K562 (cell line): Measurements from ENCODE around the gene CDKN2C. TPM values are rescaled to one million over a fixed set of nuclear protein-coding genes. Genes with fewer than 3 reads are reported as not detected.

Source experiments
- ELF1 ChIP-seq: fragments of 200-800 bp; sonication (Bioruptor generic); IDR thresholded peaks from 2 replicates; pipeline ENCODE4 v1.6.1; 2016; ENCODE audit warnings: missing genetic modification characterization, missing compliant biosample characterization
- HEY1 ChIP-seq: fragments of 250-450 bp; sonication (Bioruptor Pico); IDR thresholded peaks from 2 replicates; pipeline ENCODE4 v1.5.0; 2020; ENCODE audit warnings: mild to moderate bottlenecking, moderate library complexity, borderline replicate concordance
- OTX1 ChIP-seq: fragments of 450-650 bp; formaldehyde crosslinking; IDR thresholded peaks from 2 replicates; pipeline ENCODE4 v1.4.0; 2022; ENCODE audit warnings: mild to moderate bottlenecking
- PHB ChIP-seq: fragments of 250-450 bp; sonication (Bioruptor Pico); IDR thresholded peaks from 2 replicates; pipeline ENCODE4 v1.5.0; 2021
- SMARCA4 ChIP-seq: fragments of 450-650 bp; IDR thresholded peaks from 2 replicates; pipeline ENCODE4 v1.6.1; 2016
- SREBF1 ChIP-seq: fragments of 150-350 bp; IDR thresholded peaks from 2 replicates; pipeline ENCODE4 v1.6.1; 2014; ENCODE audit warnings: antibody characterized with exemption, low read depth, low read length, borderline replicate concordance
- TAF1 ChIP-seq: IDR thresholded peaks from 2 replicates; pipeline ENCODE4 v1.6.1; 2011; ENCODE audit warnings: mild to moderate bottlenecking, low read length, moderate library complexity; ENCODE audit not compliant: insufficient read depth, control insufficient read depth, severe bottlenecking; ENCODE audit errors: extremely low read depth
- YBX1 ChIP-seq: fragments of 450-650 bp; IDR thresholded peaks from 2 replicates; pipeline ENCODE4 v1.7.1; 2016; ENCODE audit warnings: mild to moderate bottlenecking
- ZC3H11A ChIP-seq: IDR thresholded peaks from 2 replicates; pipeline ENCODE4 v1.6.1; 2012; ENCODE audit warnings: low read depth, low read length, improper control_type of control experiment
- ZEB2 ChIP-seq: fragments of 450-650 bp; IDR thresholded peaks from 2 replicates; pipeline ENCODE4 v1.6.1; 2016
- ZKSCAN1 ChIP-seq: fragments of 150-350 bp; IDR thresholded peaks from 2 replicates; pipeline ENCODE4 v1.6.1; 2016; ENCODE audit warnings: low read depth, low read length
- ZNF184 ChIP-seq: sonication (generic); formaldehyde crosslinking; IDR thresholded peaks from 2 replicates; pipeline ENCODE4 v1.5.0; 2020; ENCODE audit warnings: missing genetic modification reagents
- ZNF212 ChIP-seq: fragments of 450-650 bp; formaldehyde crosslinking; IDR thresholded peaks from 2 replicates; pipeline ENCODE4 v1.4.0; 2020; ENCODE audit warnings: mild to moderate bottlenecking
- ZNF436 ChIP-seq: fragments of 250-450, 450-650 bp; sonication (Bioruptor Pico); formaldehyde crosslinking; IDR thresholded peaks from 2 replicates; pipeline ENCODE4 v1.7.0; 2020; ENCODE audit warnings: mild to moderate bottlenecking
- ZNF586 ChIP-seq: fragments of 450-650 bp; formaldehyde crosslinking; conservative IDR thresholded peaks from 2 replicates; pipeline ENCODE4 v1.4.0; 2020; ENCODE audit warnings: mild to moderate bottlenecking, moderate library complexity
- ZNF707 ChIP-seq: fragments of 250-450 bp; sonication (Bioruptor Pico); conservative IDR thresholded peaks from 2 replicates; pipeline ENCODE4 v1.8.0; 2022; ENCODE audit warnings: inconsistent platforms, mild to moderate bottlenecking, moderate library complexity
- polyA plus RNA-seq, 8 experiments: library from polyadenylated mRNA; depleted of rRNA in 4 of 8; stranded (reverse) in 5 of 8; unstranded in 3 of 8; fragments of >200 nt; fragmentation: Nextera tagmentation in 2 of 8; fragmentation: Illumina TruSeq in 1 of 8; extraction: Ambion mirVana in 2 of 8; extraction: Trizol in 1 of 8; gene quantifications; 2 replicates each; pipeline versions ENCODE4 v1.2.1 to v1.2.3, GENCODE V29; 2011 to 2014; ENCODE audit warnings: inconsistent platforms in 1 of 8, missing spikeins in 1 of 8
- total RNA-seq, 7 experiments: library from RNA; depleted of rRNA in 6 of 7; stranded (reverse); fragments of >200 nt in 6 of 7; fragmentation: Illumina TruSeq in 2 of 7; extraction: Trizol in 2 of 7; gene quantifications; 2 replicates each; pipeline versions ENCODE4 v1.2.1 to v1.2.3, GENCODE V29; 2011 to 2021; ENCODE audit warnings: low replicate concordance in 1 of 7
- TF ChIP-seq, protein P1 (sequence below): fragments of 250-450 bp; sonication (Bioruptor Pico); IDR thresholded peaks from 2 replicates; pipeline ENCODE4 v1.4.0; 2020
- TF ChIP-seq, protein P2 (sequence below): sonication (generic); formaldehyde crosslinking; IDR thresholded peaks from 2 replicates; pipeline ENCODE4 v1.8.0; 2023; ENCODE audit warnings: mild to moderate bottlenecking, missing genetic modification reagents
- TF ChIP-seq, protein P3 (sequence below), 2 experiments: fragments of 450-650 bp in 1 of 2; sonication (generic) in 1 of 2; formaldehyde crosslinking in 1 of 2; IDR thresholded peaks in 1 of 2; conservative IDR thresholded peaks in 1 of 2; 2 replicates each; pipeline versions ENCODE4 v1.6.1 to v1.8.1; 2016 to 2023; ENCODE audit warnings: mild to moderate bottlenecking in 2 of 2, moderate library complexity in 2 of 2, inconsistent platforms in 1 of 2, missing genetic modification reagents in 1 of 2

The CDKN2C gene
- total and polyA plus RNA-seq, 9 of the 15 experiments (the other 6 are each of a cell fraction or from before 2014, with no cell fraction given): 11.9 to 74.3 (median 45.9) TPM

DNA sequence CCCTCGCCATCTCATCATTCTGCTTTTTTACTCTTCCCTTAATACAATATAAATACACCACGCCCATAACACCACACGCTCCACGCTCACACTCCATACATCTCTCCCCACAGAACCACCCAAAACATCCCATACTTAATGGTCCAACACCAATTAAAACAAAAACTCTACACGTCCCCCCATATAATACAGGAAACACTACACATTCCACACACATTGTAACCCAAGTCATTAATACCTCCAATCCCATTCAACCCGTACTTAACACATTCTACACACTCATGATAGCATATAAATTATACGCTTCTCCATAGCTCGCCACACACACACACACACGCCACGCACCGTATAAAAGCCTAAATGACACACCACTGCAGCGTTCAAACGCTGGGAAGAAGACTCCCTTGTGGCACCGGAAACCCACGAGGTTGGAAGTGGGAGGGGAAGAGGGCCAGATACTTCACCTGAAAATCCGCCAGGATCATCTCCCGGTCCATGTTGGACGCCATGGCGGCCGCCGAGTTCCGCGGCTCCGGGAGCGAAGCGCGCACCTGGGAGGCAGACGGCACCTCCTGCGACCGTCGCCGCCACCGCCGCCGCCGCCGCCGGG, 10.6 kb upstream of the CDKN2C start (continued):
- TF ChIP-seq, protein P1, sequence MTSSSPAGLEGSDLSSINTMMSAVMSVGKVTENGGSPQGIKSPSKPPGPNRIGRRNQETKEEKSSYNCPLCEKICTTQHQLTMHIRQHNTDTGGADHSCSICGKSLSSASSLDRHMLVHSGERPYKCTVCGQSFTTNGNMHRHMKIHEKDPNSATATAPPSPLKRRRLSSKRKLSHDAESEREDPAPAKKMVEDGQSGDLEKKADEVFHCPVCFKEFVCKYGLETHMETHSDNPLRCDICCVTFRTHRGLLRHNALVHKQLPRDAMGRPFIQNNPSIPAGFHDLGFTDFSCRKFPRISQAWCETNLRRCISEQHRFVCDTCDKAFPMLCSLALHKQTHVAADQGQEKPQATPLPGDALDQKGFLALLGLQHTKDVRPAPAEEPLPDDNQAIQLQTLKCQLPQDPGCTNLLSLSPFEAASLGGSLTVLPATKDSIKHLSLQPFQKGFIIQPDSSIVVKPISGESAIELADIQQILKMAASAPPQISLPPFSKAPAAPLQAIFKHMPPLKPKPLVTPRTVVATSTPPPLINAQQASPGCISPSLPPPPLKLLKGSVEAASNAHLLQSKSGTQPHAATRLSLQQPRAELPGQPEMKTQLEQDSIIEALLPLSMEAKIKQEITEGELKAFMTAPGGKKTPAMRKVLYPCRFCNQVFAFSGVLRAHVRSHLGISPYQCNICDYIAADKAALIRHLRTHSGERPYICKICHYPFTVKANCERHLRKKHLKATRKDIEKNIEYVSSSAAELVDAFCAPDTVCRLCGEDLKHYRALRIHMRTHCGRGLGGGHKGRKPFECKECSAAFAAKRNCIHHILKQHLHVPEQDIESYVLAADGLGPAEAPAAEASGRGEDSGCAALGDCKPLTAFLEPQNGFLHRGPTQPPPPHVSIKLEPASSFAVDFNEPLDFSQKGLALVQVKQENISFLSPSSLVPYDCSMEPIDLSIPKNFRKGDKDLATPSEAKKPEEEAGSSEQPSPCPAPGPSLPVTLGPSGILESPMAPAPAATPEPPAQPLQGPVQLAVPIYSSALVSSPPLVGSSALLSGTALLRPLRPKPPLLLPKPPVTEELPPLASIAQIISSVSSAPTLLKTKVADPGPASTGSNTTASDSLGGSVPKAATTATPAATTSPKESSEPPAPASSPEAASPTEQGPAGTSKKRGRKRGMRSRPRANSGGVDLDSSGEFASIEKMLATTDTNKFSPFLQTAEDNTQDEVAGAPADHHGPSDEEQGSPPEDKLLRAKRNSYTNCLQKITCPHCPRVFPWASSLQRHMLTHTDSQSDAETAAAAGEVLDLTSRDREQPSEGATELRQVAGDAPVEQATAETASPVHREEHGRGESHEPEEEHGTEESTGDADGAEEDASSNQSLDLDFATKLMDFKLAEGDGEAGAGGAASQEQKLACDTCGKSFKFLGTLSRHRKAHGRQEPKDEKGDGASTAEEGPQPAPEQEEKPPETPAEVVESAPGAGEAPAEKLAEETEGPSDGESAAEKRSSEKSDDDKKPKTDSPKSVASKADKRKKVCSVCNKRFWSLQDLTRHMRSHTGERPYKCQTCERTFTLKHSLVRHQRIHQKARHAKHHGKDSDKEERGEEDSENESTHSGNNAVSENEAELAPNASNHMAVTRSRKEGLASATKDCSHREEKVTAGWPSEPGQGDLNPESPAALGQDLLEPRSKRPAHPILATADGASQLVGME: no peak
- TF ChIP-seq ZKSCAN1 (no peak), OTX1 (CRISPR knock-in tag) (no peak), SREBF1 (no peak), ZNF436 (CRISPR knock-in tag) (no peak), PHB (CRISPR knock-in tag) (no peak), ZNF586 (no peak), ZNF707 (CRISPR knock-in tag) (no peak), ZNF184 (no peak), TAF1 (no peak), HEY1 (CRISPR knock-in tag) (no peak), ZEB2 (no peak; the same call in 1 of the 2 replicates), ZC3H11A (no peak), YBX1 (peak; percentile 92; the same call in 1 of the 2 replicates), SMARCA4 (peak; percentile 81), ZNF212 (CRISPR knock-in tag) (no peak), ELF1 (tag) (no peak)
- TF ChIP-seq, protein P2, sequence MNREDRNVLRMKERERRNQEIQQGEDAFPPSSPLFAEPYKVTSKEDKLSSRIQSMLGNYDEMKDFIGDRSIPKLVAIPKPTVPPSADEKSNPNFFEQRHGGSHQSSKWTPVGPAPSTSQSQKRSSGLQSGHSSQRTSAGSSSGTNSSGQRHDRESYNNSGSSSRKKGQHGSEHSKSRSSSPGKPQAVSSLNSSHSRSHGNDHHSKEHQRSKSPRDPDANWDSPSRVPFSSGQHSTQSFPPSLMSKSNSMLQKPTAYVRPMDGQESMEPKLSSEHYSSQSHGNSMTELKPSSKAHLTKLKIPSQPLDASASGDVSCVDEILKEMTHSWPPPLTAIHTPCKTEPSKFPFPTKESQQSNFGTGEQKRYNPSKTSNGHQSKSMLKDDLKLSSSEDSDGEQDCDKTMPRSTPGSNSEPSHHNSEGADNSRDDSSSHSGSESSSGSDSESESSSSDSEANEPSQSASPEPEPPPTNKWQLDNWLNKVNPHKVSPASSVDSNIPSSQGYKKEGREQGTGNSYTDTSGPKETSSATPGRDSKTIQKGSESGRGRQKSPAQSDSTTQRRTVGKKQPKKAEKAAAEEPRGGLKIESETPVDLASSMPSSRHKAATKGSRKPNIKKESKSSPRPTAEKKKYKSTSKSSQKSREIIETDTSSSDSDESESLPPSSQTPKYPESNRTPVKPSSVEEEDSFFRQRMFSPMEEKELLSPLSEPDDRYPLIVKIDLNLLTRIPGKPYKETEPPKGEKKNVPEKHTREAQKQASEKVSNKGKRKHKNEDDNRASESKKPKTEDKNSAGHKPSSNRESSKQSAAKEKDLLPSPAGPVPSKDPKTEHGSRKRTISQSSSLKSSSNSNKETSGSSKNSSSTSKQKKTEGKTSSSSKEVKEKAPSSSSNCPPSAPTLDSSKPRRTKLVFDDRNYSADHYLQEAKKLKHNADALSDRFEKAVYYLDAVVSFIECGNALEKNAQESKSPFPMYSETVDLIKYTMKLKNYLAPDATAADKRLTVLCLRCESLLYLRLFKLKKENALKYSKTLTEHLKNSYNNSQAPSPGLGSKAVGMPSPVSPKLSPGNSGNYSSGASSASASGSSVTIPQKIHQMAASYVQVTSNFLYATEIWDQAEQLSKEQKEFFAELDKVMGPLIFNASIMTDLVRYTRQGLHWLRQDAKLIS: no peak
- TF ChIP-seq, protein P3, sequence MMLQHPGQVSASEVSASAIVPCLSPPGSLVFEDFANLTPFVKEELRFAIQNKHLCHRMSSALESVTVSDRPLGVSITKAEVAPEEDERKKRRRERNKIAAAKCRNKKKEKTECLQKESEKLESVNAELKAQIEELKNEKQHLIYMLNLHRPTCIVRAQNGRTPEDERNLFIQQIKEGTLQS (IDR thresholded peaks at IDR 0.05): no peak
- TF ChIP-seq, protein P3 (CRISPR knock-in tag; conservative IDR thresholded peaks at IDR 0.05): no peak
